Peyer's patch (tissue), 4 donors: Measurements from ENCODE around the gene OR5I1.

Experiments
- CTCF ChIP-seq, 6 experiments: fragments of 450-650 bp in 4 of 6; fragments of 200-600 bp in 2 of 6; sonication (generic) in 1 of 6; IDR thresholded peaks; one replicate each; pipeline ENCODE4 v1.5.1; 2017 to 2019; ENCODE audit warnings: antibody characterized with exemption in 6 of 6, mild to moderate bottlenecking in 3 of 6, moderate library complexity in 1 of 6
- POLR2A ChIP-seq, 2 donors: fragments of 450-650 bp; IDR thresholded peaks; one replicate each; pipeline ENCODE4 v1.5.1; 2017; ENCODE audit warnings: antibody characterized with exemption in 2 of 2, mild to moderate bottlenecking in 2 of 2, moderate library complexity in 2 of 2

GRCh38 chr11:55949330-55949729 lies 13.1 kb upstream of the OR5I1 start:
- TF ChIP-seq CTCF (IDR thresholded peaks at IDR 0.05) (no peak), POLR2A (IDR thresholded peaks at IDR 0.05) (no peak)
